Fibroblast of skin of right quadriceps (primary cell): ENCODE results near the gene LHPP.

Experiments used
- DNase-seq: peaks from one replicate; pipeline ENCODE4 v3.0.0-alpha.2; 2013

The LHPP gene

GRCh38 chr10:124611738-124612137, 150.1 kb downstream of the LHPP start:
- no peak for DNase-seq

DNA sequence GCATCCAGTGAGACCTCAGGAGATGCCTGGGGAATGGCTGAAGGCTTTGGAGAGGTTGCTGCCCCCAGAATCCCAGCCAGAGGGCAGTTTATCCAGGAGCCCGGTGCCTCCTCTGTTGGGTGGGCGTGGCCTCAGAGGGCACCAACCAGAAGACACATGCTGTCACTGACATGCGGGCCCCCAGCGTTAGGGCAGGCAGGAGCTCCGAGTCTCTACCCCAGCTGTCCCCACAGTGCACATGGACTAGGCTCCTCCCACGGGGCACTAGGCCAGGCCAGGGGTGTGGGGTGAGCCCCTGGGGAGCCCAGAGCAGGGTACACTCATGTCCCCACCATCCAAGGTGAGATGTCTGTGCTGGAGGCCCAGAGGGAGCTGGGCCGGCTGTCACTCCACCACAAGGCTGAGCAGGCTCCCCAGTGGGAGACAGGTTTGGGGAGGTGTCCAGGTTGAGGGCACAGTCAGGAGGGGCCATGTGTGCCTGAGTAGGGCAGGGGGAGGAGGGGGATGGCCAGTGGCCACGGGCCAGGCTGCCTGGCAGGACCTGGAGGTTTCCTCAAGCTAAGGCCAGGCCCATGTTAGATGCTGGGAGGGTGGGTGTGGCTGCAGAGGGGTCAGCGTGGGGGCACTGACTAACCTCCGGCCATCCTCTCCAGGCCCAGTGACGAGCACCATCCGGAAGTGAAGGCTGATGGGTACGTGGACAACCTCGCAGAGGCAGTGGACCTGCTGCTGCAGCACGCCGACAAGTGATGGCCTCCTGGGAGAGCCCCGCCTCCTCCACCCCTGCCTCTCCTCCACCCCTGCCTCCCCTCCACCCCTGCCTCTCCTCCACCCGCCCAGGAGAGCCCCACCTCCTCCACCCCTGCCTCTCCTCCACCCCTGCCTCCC, 151.2 kb downstream of the LHPP start:
- no peak for DNase-seq

GRCh38 chr10:124614003-124614659, 152.5 kb downstream of the LHPP start:
- DNase-seq, result no peak

- DNase-seq, result no peak
Observed at GRCh38 chr10:124615259-124615658, 153.6 kb downstream of the LHPP start.

- no peak for DNase-seq
Observed at GRCh38 chr10:124616040-124616835, 154.6 kb downstream of the LHPP start.

DNA sequence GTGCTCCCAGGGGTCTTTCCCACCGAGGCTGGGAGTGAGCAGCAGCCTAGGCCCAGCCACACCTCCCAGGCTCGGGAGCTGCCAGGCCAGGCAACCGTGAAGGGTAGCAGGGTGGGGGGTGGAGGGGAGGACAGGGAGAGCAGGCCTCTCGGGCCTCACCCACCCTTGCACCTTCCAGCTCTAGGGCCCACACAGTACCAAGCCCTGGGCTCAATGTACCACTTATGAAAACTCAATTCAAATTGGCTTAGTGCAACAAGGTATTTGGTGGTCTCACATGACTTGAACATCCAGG, 155.2 kb downstream of the LHPP start:
- DNase-seq, result no peak

DNA sequence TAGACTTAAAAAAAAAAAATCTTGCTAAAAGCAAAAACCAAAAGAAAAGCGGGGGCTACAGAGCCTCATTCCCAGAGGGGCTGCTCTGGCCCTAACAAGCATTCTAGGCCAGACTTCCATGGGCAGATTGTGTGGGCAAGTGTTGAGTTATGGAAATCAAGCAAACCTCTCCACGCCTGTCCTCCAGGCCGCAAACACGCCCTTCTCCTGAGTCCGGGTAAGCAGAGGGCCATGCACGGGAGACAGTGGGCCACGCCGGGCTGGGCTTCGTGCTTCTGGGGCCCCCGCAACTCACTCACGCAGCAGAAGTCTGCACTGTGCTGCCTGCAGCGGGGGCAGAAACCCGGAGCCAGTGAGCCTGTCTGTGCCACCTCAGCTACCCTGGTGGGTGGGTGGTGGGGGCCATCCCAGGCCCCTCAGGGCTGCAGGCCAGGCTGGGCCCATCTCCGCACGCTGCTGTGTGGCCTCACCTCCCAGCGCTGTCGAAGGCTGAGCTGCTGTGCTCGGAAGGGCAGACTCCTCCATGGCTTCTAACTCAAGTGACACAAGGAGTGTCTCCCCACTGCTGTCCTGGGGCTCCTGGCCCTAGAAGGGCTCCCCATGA, 156.9 kb downstream of the LHPP start:
- no peak for DNase-seq

GRCh38 chr10:124619195-124619594, 157.6 kb downstream of the LHPP start:
- no peak for DNase-seq

DNA sequence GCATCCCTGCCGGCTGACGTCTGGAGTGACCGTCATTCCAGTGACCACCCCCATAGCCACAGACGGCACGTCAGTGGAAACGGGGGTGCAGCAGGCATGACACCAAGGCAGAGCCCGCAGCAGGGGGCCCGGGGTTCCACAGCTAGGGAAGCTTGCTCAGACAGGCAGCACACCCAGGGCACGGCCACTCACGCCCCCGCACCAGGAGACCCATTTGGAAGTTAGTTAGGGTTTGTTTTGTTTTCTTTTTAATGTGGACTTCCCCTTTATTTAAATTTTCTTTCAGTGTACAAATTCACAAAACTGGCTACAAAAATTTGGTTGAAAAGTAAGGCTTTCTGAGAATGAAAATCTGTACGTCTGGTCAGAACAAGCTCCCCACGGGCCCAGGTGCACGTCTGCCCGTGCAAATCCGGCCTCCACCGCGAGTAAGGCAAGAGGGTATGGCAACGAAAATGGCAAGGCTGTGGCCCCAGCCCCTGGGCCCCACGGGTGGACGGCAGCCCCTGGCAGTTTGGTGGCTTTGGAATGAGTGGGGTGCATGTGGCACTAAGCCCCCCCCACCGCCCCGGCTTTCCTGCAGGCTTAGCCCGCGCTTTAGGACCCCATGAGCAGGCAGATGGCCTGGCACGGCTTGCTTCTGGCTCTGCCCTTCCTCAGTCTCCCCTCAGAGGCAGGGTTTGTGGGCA, 158.3 kb downstream of the LHPP start:
- no peak for DNase-seq

GRCh38 chr10:124621637-124622036, 160.0 kb downstream of the LHPP start:
- no peak for DNase-seq

- DNase-seq, result no peak
Observed at GRCh38 chr10:124622158-124622557, 160.5 kb downstream of the LHPP start.

- DNase-seq, result no peak
Observed at GRCh38 chr10:124622866-124623536, 161.4 kb downstream of the LHPP start.

- no peak for DNase-seq
Observed at GRCh38 chr10:124624006-124624405, 162.4 kb downstream of the LHPP start.

DNA sequence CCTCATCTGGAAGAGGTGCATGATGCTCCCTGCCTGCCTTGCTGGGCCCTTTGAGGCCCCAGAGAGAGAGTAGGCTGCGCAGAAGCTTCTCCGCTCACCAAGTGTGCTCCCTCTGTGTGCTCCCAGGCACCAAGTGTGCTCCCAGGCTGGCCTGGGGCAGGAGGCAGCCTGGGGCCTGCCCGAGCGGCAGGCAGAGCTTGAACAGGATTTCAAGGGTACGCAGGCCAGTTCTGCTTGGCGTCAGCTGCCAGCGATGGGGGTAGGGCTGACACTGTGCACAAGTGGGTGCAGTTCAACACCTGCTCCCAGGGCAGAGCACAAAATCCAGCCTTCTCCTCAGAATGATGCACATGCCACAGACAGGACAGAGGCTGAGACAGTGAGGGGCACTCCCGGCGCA, 162.8 kb downstream of the LHPP start:
- DNase-seq, result no peak

DNA sequence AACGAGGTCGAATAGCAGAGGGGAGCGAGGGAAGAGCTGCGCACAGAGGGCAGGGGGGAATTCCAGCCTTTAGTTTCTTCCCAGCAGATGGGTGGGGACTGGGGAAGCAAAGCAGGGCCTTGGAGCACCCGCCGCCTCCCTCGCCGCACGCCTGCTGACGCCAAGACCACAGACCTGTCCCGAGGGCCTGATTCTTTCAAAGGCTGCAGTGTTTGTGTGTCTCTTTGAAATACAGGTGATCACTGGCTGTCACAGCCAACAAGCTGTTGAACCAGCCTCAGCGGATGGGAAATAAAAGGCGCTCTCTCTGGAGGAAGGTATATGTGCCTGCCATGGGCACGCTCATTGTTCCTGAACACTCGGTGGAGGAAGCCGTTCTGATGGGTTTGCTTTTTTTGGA, 163.3 kb downstream of the LHPP start:
- DNase-seq, result no peak

GRCh38 chr10:124625831-124626238, 164.2 kb downstream of the LHPP start:
- no peak for DNase-seq

- DNase-seq, result no peak
Observed at GRCh38 chr10:124626759-124627380, 165.2 kb downstream of the LHPP start.

DNA sequence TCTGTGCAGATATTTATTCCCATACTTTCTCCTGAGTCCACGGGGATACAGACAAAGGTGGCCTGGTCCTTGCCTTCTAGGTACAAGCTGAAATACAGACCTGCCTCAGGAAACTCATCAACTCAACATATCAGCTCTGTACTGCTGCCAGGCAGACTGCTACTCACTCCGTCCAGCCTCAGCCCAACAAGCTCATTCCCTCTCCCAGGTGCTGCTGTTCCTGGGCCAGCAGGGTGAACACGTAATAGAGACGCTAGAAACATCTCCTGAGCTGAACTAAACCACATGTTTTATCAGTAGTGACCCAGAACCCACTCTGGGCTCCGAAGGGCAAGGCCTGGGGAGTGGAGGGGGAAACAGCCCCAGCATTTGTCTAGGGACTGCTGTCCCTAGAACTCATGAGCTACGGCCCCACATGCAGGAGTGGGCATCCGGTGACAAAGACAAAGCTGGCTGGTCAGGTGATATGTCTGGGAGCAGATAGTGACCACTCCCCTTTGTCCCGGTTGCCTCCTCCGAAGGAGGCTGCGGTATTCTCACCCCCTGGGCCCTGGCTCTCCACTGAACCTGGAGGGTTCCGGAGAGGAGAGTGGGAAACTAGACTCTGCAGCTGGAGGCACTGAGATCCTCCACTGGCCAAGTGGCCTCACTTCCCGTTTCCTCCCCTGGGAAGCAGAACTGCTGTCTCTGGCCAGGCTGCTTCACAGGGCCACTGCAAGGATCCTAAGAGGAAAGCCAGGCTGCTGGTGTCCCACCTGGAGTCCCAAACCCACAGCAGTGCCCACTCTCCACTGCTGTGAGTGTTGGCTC, 166.4 kb downstream of the LHPP start:
- no peak for DNase-seq

GRCh38 chr10:124628676-124629021, 167.0 kb downstream of the LHPP start:
- no peak for DNase-seq

DNA sequence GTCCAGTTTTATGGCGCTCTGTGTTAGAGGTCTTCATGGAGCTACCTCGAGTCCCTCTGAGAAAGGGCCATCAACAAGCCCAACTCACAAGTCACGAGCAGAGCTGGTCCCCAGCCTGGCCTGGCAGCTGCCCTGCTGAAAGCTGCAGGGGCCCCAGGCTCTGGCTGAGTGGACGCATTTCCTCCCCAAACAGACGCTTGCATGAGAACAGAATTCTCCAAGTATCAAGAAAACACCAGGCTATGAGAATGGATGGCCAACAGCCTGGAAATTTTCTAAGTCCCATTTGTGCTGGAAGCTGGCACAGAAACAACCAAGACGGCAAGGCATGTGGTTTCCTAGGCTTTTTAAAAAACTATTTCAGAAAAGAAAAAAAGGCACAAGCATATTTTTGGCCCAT, 167.8 kb downstream of the LHPP start:
- no peak for DNase-seq

GRCh38 chr10:124629842-124630241, 168.2 kb downstream of the LHPP start:
- DNase-seq, result no peak
